GM19324 (cell line): ENCODE data around the gene ING1.
A peak's percentile ranks its signal among the peaks of the same experiment; 100 is the strongest.
"Not testable (repeated sequence)": the region's sequence is repeated elsewhere in the genome, so short reads cannot be mapped to it uniquely, and the experiment has no call there.

Source experiments
- ATAC-seq: cut with Tn5 transposase; IDR thresholded peaks from one replicate; pipeline ENCODE4 v1.9.1; 2021; ENCODE audit warnings: mild to moderate bottlenecking, moderate library complexity; ENCODE audit not compliant: unreplicated experiment, low FRiP score

The ING1 gene

GRCh38 chr13:110713642-110713952, at the start of gene ING1:
Gene ING1, plus strand, starts transcription at chr13:110713700. Its CDS starts 450 bp downstream, at chr13:110714150.
- no peak for ATAC-seq

GRCh38 chr13:110664041-110664440, 49.5 kb upstream of the ING1 start:
- ATAC-seq, result no peak

GRCh38 chr13:110664673-110665072, 48.8 kb upstream of the ING1 start:
- ATAC-seq, result no peak

DNA sequence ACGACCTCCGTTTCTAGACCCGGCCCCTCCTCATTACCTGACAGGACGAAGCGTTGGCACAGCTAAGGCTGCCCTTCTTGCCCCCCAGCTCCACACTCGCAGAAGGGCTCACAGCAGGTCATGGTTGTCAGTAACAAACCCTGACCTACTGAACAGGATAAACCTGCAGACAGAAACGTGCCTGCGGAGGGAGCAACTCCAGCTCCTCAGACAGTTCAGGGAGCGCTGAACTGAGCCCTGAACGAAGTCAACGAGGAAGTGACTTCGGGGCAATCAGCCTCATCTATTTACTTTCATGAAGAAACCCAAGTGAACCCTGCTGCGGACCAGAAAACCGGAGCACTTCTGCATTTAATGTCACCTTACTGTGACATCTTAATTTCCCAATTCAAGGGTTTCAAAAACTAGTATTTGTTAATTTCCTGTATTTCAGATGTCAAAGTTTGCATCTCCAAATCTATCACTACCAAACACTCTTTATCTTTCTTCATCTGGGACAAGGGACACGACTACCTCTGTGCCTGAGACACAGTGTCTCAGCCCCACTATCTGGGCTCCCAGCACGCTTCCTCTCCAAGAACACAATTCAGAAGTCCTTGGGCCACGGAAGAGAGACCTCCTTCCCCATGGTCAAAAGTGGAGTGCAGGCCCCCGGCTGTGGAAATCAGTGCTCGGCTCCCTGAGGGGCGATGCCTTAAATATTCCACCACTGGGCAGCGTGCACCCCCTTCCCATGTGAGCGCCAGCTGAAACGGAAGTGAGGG, 47.8 kb upstream of the ING1 start:
- no peak for ATAC-seq

- no peak for ATAC-seq
Observed at GRCh38 chr13:110666255-110666533, 47.3 kb upstream of the ING1 start.

DNA sequence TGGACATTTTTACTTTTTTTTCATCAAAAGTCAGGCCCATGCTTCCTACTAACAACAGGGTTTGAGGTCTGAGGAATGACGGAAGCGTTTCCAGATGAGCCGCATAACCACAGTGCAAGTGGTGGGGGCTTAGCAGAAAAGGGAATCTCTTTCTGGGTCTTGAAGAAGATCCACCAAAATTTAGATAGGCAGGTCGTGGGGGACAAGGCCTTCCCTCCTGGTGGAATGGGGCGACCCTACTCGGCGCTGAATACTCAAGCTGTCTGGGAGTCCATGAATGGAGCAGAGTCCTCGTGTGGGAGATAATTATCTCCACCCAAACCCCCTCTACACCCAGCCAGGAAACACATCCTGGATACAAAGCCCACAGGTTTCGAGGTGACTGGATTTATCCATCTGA, 44.5 kb upstream of the ING1 start:
- ATAC-seq, result no peak

DNA sequence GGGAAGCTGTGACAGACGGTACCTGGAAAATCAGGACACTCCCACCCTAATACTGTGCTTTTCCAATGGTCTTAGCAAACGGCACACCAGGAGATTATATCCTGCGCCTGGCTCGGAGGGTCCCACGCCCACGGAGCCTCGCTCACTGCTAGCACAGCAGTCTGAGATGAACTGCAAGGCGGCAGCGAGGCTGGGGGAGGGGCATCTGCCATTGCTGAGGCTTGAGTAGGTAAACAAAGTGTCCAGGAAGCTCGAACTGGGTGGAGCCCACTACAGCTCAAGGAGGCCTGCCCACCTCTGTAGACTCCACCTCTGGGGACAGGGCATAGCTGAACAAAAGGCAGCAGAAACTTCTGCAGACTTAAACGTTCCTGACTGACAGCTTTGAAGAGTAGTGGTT, 43.7 kb upstream of the ING1 start:
- ATAC-seq, result not testable (repeated sequence)

- ATAC-seq, result peak; percentile 73
Observed at GRCh38 chr13:110676595-110677587, 36.6 kb upstream of the ING1 start.

DNA sequence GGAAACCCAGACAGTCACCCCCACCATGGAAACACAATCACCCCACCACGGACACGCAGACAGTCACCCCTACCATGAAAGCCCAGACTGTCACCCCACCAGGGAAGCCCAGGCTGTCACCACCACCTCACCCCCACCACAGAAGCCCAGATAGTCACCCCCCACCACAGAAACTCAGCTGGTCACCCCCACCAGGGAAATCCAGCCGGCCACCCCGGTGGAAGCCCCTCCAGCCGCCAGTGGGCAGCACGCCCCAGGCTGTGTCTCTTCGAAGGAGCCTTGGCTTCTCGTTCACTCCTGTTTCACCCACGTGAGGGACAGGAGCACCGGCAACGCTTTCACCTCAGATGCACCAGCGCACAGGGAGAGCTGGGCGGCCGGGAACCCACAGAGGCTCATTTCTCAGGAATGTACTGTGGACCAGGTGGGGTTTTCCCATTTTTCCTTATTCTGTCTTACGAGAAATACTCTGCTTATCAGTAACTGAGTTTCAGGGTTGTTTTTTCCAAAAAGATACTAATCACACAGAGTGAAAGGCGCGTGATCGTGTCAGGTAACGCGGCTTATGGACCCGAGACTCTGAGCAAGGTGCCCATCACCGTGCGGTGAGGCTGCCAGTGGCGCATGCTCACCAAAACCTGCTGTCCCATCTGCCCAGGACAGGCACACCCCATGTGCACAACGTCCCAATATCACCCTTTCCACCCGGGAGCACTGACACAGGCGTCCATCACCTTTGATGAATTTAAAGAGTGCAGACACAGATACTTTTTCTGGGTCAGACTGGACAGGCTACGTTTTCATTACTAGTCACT, 35.6 kb upstream of the ING1 start:
- ATAC-seq, result no peak

GRCh38 chr13:110680852-110681251, 32.6 kb upstream of the ING1 start:
- no peak for ATAC-seq

GRCh38 chr13:110681868-110682550, 31.5 kb upstream of the ING1 start:
- no peak for ATAC-seq

DNA sequence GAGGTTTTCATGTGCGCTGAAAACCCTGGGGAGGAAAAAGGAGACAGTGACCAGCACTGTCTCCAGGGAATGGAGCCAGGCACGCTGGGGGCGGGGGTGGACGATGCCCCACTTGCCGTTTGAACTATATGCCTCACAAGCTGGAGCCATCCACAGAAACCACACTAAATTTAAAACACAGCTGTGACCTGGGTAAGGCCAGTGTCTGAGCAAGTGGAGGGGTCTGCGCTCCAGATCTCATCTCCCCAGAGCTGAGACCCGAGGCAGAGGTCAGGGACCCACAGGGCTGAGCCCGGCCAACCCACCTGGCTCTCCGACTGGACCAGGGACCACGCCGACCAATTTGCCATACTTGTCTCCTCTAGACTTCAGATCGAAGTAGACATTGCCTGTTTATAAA, 30.8 kb upstream of the ING1 start:
- no peak for ATAC-seq

GRCh38 chr13:110683203-110683883, 30.2 kb upstream of the ING1 start:
- no peak for ATAC-seq

- ATAC-seq, result no peak
Observed at GRCh38 chr13:110683921-110684320, 29.6 kb upstream of the ING1 start.

DNA sequence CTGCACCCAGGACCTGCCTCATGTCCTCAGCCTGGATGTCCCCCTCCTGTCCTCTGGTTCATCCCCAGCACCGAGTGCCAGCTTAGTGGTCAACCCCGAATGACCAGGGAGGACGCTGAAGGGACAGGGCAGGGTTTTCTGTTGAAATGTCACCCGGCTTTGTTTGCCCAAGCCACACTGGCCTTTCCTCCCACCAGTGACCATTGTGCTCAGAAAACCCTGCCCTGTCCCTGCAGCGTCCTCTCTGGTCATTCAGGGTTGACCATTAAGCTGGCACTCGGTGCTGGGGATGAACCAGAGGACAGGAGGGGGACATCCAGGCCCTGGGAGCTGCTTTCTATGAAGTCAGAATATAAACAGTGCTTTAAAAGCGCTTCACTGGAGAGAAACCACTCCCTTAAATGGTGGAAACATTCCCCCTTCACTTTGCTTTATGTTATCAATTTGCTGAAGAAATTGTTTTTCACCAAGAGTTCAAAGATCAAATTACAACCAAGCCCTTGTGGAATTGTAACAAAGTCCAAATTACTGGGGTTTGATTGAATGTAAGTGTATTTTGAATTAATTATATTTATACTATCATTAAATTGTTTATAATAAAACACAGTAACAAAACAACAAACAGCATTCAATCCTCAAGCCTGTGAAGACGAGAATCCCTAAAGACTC, 29.0 kb upstream of the ING1 start:
- ATAC-seq, result no peak

GRCh38 chr13:110685305-110686020, 28.0 kb upstream of the ING1 start:
- ATAC-seq, result no peak

- no peak for ATAC-seq
Observed at GRCh38 chr13:110687736-110688135, 25.8 kb upstream of the ING1 start.

- ATAC-seq, result no peak
Observed at GRCh38 chr13:110689041-110689440, 24.5 kb upstream of the ING1 start.

DNA sequence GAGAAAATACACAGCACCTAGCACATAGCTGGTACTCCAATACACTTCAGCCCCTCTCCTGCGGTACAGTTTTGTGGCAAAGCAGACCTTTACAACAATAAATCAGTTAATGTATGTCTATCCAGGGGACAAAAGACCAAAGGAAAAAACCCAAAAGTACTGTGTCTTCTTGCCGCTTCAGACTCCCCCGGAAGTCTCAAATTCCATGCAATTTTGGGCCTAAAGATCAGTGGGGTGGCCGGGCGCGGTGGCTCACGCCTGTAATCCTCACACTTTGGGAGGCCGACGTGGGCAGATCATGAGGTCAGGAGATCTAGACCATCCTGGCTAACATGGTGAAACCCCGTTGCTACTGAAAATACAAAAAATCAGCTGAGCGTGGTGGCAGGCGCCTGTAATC, 23.8 kb upstream of the ING1 start:
- no peak for ATAC-seq
